Lung (tissue), 12 donors: ENCODE results near the gene HIVEP1. TPM values are rescaled to one million over a fixed set of nuclear protein-coding genes. Genes with fewer than 3 reads are reported as not detected.

Source experiments
- ATAC-seq: fragments of 200-7000 bp; cut with Tn5 transposase; one replicate; pipeline ENCODE4 v1.9.1; 2020; ENCODE audit warnings: moderate number of reproducible peaks; ENCODE audit not compliant: insufficient read depth, low FRiP score
- DNase-seq, 3 donors: peaks; one replicate each; pipeline ENCODE4 v3.0.0-alpha.2; 2013 to 2017
- H3K27ac ChIP-seq, 2 donors: one replicate each; pipeline ENCODE4 v1.5.1; 2013; ENCODE audit warnings: mild to moderate bottlenecking in 2 of 2, moderate library complexity in 2 of 2, control low read depth in 1 of 2, inconsistent platforms in 1 of 2, low read depth in 1 of 2, low read length in 1 of 2
- H3K27me3 ChIP-seq, 3 donors: one replicate each; pipeline ENCODE4 v1.5.1; 2013; ENCODE audit warnings: low read length in 2 of 3; ENCODE audit not compliant: control insufficient read depth in 3 of 3, insufficient read depth in 3 of 3
- H3K36me3 ChIP-seq, 4 donors: one replicate each; pipeline ENCODE4 v1.5.1; 2013; ENCODE audit warnings: low read length in 4 of 4, mild to moderate bottlenecking in 1 of 4, moderate library complexity in 1 of 4; ENCODE audit not compliant: control insufficient read depth in 4 of 4, insufficient read depth in 4 of 4
- H3K4me1 ChIP-seq, 5 donors: one replicate each; pipeline ENCODE4 v1.5.1; 2013; ENCODE audit warnings: low read length in 5 of 5, mild to moderate bottlenecking in 2 of 5, moderate library complexity in 1 of 5; ENCODE audit not compliant: control insufficient read depth in 5 of 5, insufficient read depth in 5 of 5
- H3K4me3 ChIP-seq: one replicate; pipeline ENCODE4 v1.5.1; 2013; ENCODE audit warnings: mild to moderate bottlenecking, control low read depth, moderate library complexity
- H3K9ac ChIP-seq, 2 donors: one replicate each; pipeline ENCODE4 v1.5.1; 2013; ENCODE audit warnings: low read length in 2 of 2, control low read depth in 1 of 2; ENCODE audit not compliant: insufficient read depth in 1 of 2
- H3K9me3 ChIP-seq, 4 donors: one replicate each; pipeline ENCODE4 v1.5.1; 2013; ENCODE audit warnings: low read length in 3 of 4, mild to moderate bottlenecking in 1 of 4, moderate library complexity in 1 of 4; ENCODE audit not compliant: control insufficient read depth in 4 of 4, insufficient read depth in 3 of 4
- CTCF ChIP-seq: IDR thresholded peaks from 2 replicates; pipeline ENCODE4 v1.5.1; 2012; ENCODE audit warnings: mild to moderate bottlenecking; ENCODE audit errors: control extremely low read depth, extremely low read depth
- WGBS, 2 donors: extraction: QIAGEN DNeasy Blood & Tissue Kit; methylation state at CpG; one replicate each; pipeline ENCODE4 v1.1.7; 2013; 5-methylcytosine and 5-hydroxymethylcytosine counted together
- polyA plus RNA-seq, 2 donors: library from polyadenylated mRNA; stranded (reverse); fragments of 200-250 nt; gene quantifications; one replicate each; pipeline ENCODE4 v1.2.1, GENCODE V29; 2013
- total RNA-seq, 2 donors: library from RNA; depleted of rRNA in 1 of 2; stranded (reverse); fragments of >200 nt in 1 of 2; gene quantifications; one replicate each; pipeline ENCODE4 v1.2.1, GENCODE V29; 2014 to 2021
- donor health status: control.
- donor health status: control.
- donor health status: Bipolar disorder and iron deficiency.
- donor health status: healthy.
- donor health status: DM: yes; HTN: yes; CAD: no.

The HIVEP1 gene
- total and polyA plus RNA-seq, 4 donors, result 3.1 to 49.6 (median 20.5) TPM

- no peak for ATAC-seq
- H3K27ac ChIP-seq, result no peak overlapping the region
- DNase-seq, result no peak
- H3K9me3 ChIP-seq, result no peaks in the 10 kb centered on the region
- no peaks in the 10 kb centered on the region for H3K4me1 ChIP-seq
- no peak overlapping the region for H3K4me3 ChIP-seq
- WGBS, 2 donors, result 72 to 74% methylated on average over 4 of the region's 4 CpGs
- TF ChIP-seq CTCF, result no peak
- no peak overlapping the region for H3K9ac ChIP-seq
- no peaks in the 10 kb centered on the region for H3K27me3 ChIP-seq
- no peaks in the 10 kb centered on the region for H3K36me3 ChIP-seq
Observed at GRCh38 chr6:12186528-12186927, 174.4 kb downstream of the HIVEP1 start.

GRCh38 chr6:12189150-12189549 lies 177.0 kb downstream of the HIVEP1 start:
- TF ChIP-seq CTCF, result no peak
- DNase-seq (no peak), ATAC-seq (no peak)
- Histone ChIP-seq H3K27me3 (no peaks in the 10 kb centered on the region), H3K4me1 (no peaks in the 10 kb centered on the region), H3K9me3 (no peaks in the 10 kb centered on the region), H3K36me3 (no peaks in the 10 kb centered on the region), H3K27ac (no peak overlapping the region), H3K4me3 (no peak overlapping the region), H3K9ac (no peak overlapping the region)

- Histone ChIP-seq H3K9ac (no peak overlapping the region), H3K9me3 (no peaks in the 10 kb centered on the region), H3K4me1 (no peaks in the 10 kb centered on the region), H3K27me3 (no peaks in the 10 kb centered on the region), H3K27ac (no peak overlapping the region), H3K4me3 (no peak overlapping the region), H3K36me3 (no peaks in the 10 kb centered on the region)
- ATAC-seq (no peak), DNase-seq (no peak)
- no peak for TF ChIP-seq CTCF
Observed at GRCh38 chr6:12189661-12190060, 177.5 kb downstream of the HIVEP1 start.

- H3K36me3 ChIP-seq, result no peaks in the 10 kb centered on the region
Observed at GRCh38 chr6:12190252-12190651, 178.1 kb downstream of the HIVEP1 start.

More at GRCh38 chr6:12190252-12190651, 178.1 kb downstream of the HIVEP1 start:
- no peaks in the 10 kb centered on the region for H3K27me3 ChIP-seq
- ATAC-seq (no peak), DNase-seq (no peak)
- WGBS, 2 donors, result 85 to 92% methylated on average over 7 of the region's 7 CpGs
- no peaks in the 10 kb centered on the region for H3K4me1 ChIP-seq
- H3K4me3 ChIP-seq, result no peak overlapping the region
- TF ChIP-seq CTCF, result no peak
- H3K9me3 ChIP-seq, result no peaks in the 10 kb centered on the region
- H3K27ac ChIP-seq, result no peak overlapping the region
- no peak overlapping the region for H3K9ac ChIP-seq
